GM18511 (cell line): ENCODE results near the gene SLC41A2.
"Not testable (repeated sequence)": the region's sequence is repeated elsewhere in the genome, so short reads cannot be mapped to it uniquely, and the experiment has no call there.

ENCODE experiments used
- ATAC-seq: cut with Tn5 transposase; IDR thresholded peaks from one replicate; pipeline ENCODE4 v1.9.1; 2021; ENCODE audit warnings: mild to moderate bottlenecking, moderate library complexity; ENCODE audit not compliant: unreplicated experiment

SLC41A2 gene

GRCh38 chr12:104958001-104958804 is at the start of gene SLC41A2:
Gene SLC41A2, minus strand, starts transcription at chr12:104958290. Its CDS starts 29,763 bp downstream, at chr12:104928527.
- ATAC-seq, result peak; percentile 84

GRCh38 chr12:105001476-105001875 is 43.4 kb upstream of the SLC41A2 start:
- no peak for ATAC-seq

GRCh38 chr12:104999347-104999685 is 41.2 kb upstream of the SLC41A2 start:
- ATAC-seq, result no peak

- no peak for ATAC-seq
These were observed 40.6 kb upstream of the SLC41A2 start for GRCh38 chr12:104998423-104999346.

- ATAC-seq, result no peak
These were observed 39.5 kb upstream of the SLC41A2 start for GRCh38 chr12:104997541-104997940.

- ATAC-seq, result no peak
These were observed 36.2 kb upstream of the SLC41A2 start for GRCh38 chr12:104994336-104994735.

GRCh38 chr12:104991565-104992128 is 33.6 kb upstream of the SLC41A2 start:
- ATAC-seq, result no peak

GRCh38 chr12:104990950-104991349 is 32.9 kb upstream of the SLC41A2 start:
- no peak for ATAC-seq

- peak; percentile 98 for ATAC-seq
These were observed 28.2 kb upstream of the SLC41A2 start, which contains the start of gene NOPCHAP1 for GRCh38 chr12:104986022-104986941. Gene NOPCHAP1, plus strand, starts transcription at chr12:104986316. Its CDS starts 37 bp downstream, at chr12:104986353.

GRCh38 chr12:104985206-104985605 is 27.1 kb upstream of the SLC41A2 start:
- ATAC-seq, result no peak

GRCh38 chr12:104977688-104978087 is 19.6 kb upstream of the SLC41A2 start:
- ATAC-seq, result not testable (repeated sequence)

- ATAC-seq, result no peak
These were observed 18.6 kb upstream of the SLC41A2 start for GRCh38 chr12:104976703-104977102.

- ATAC-seq, result no peak
These were observed 17.7 kb upstream of the SLC41A2 start for GRCh38 chr12:104975587-104976343.

GRCh38 chr12:104974626-104975290 is 16.7 kb upstream of the SLC41A2 start:
- ATAC-seq, result peak; percentile 99

GRCh38 chr12:104973250-104973649 is 15.2 kb upstream of the SLC41A2 start:
- no peak for ATAC-seq

GRCh38 chr12:104971306-104971705 is 13.2 kb upstream of the SLC41A2 start:
- ATAC-seq, result no peak

GRCh38 chr12:104969343-104969742 is 11.3 kb upstream of the SLC41A2 start:
- ATAC-seq, result no peak

- ATAC-seq, result peak; percentile 96
These were observed 8.6 kb upstream of the SLC41A2 start for GRCh38 chr12:104966677-104967076.

- no peak for ATAC-seq
These were observed 6.7 kb upstream of the SLC41A2 start for GRCh38 chr12:104964856-104965205.
